GM12878 (cell line): ENCODE measurements around the gene POLD1. TPM values are rescaled to one million over a fixed set of nuclear protein-coding genes. Genes with fewer than 3 reads are reported as not detected.

ENCODE experiments used
- ATAC-seq: fragments of 200-7000 bp; cut with Tn5 transposase; 3 replicates; pipeline ENCODE4 v1.9.1; 2020; ENCODE audit warnings: mild to moderate bottlenecking, moderate library complexity
- BruUV-seq: library from RNA; stranded (reverse); fragments of 400-500 nt; replicated peaks from 2 replicates; lab custom pipeline; 2021; lab: Mats Ljungman, UMichigan
- CTCF ChIA-PET: fragments of 300-600 bp; sonication (Branson Sonifier 250); formaldehyde crosslinking; extraction: SDS; loops from one replicate; lab custom pipeline; 2021; ENCODE audit warnings: inconsistent platforms; lab: Yijun Ruan, JAX
- POLR2A ChIA-PET: fragments of 350-600 bp; formaldehyde crosslinking; extraction: SDS; loops from one replicate; lab custom pipeline; 2021; ENCODE audit warnings: inconsistent platforms; lab: Charles Lee
- RAD21 ChIA-PET: fragments of 300-600 bp; sonication (Branson Sonifier 250); formaldehyde crosslinking; loops from one replicate; lab custom pipeline; 2023; ENCODE audit warnings: antibody characterized with exemption; ENCODE audit not compliant: unreplicated experiment; lab: Charles Lee
- SMC1A ChIA-PET: fragments of 300-600 bp; sonication (Branson Sonifier 250); formaldehyde crosslinking; loops from one replicate; lab custom pipeline; 2023; ENCODE audit not compliant: unreplicated experiment, uncharacterized antibody; lab: Charles Lee
- DNase-seq: peaks from one replicate; pipeline ENCODE4 v3.0.0-alpha.2; 2011; ENCODE audit warnings: low read depth, low spot score
- FAIRE-seq: peaks from 3 replicates; lab custom pipeline; 2011; peaks lifted over from hg19 to GRCh38; lab: Jason Lieb, UNC
- H2AFZ ChIP-seq: 2 replicates; pipeline ENCODE4 v1.6.0; 2011; ENCODE audit warnings: low read depth, low read length, control low read depth; ENCODE audit not compliant: control insufficient read depth
- H3K27ac ChIP-seq: 2 replicates; pipeline ENCODE4 v1.5.1; 2011; ENCODE audit warnings: control low read depth; ENCODE audit not compliant: control insufficient read depth, insufficient read depth
- H3K27me3 ChIP-seq, 2 experiments: replicated peaks in 1 of 2; 2 replicates each; pipeline versions ENCODE4 v1.6.0 to v1.6.1; 2011; ENCODE audit warnings: low read length in 1 of 2; ENCODE audit not compliant: control insufficient read depth in 2 of 2, insufficient read depth in 2 of 2
- H3K36me3 ChIP-seq, 2 experiments: 2 replicates each; pipeline ENCODE4 v1.5.1; 2011; ENCODE audit warnings: low read length in 1 of 2; ENCODE audit not compliant: control insufficient read depth in 2 of 2, insufficient read depth in 2 of 2
- H3K4me1 ChIP-seq: 2 replicates; pipeline ENCODE4 v1.6.1; 2011; ENCODE audit warnings: mild to moderate bottlenecking, low read length, moderate library complexity, mixed read lengths; ENCODE audit not compliant: control insufficient read depth, insufficient read depth
- H3K4me2 ChIP-seq: 2 replicates; pipeline ENCODE4 v1.6.0; 2011; ENCODE audit warnings: control low read depth; ENCODE audit not compliant: control insufficient read depth, insufficient read depth
- H3K4me3 ChIP-seq: fragments of 200-600 bp; sonication (generic); 2 replicates; pipeline ENCODE4 v1.5.1; 2016
- H3K79me2 ChIP-seq: 2 replicates; pipeline ENCODE4 v1.6.0; 2011; ENCODE audit warnings: low read length; ENCODE audit not compliant: control insufficient read depth, insufficient read depth
- H3K9ac ChIP-seq: 2 replicates; pipeline ENCODE4 v1.8.0; 2011; ENCODE audit warnings: low read length, control low read depth, mixed read lengths; ENCODE audit not compliant: control insufficient read depth, insufficient read depth
- H3K9me3 ChIP-seq: replicated peaks from 3 replicates; pipeline ENCODE4 v1.5.1; 2011; ENCODE audit warnings: mild to moderate bottlenecking, low read length; ENCODE audit not compliant: control insufficient read depth, insufficient read depth
- H4K20me1 ChIP-seq: 2 replicates; pipeline ENCODE4 v1.6.0; 2011; ENCODE audit not compliant: control insufficient read depth, insufficient read depth
- CREB1 ChIP-seq: IDR thresholded peaks from 2 replicates; pipeline ENCODE4 v1.6.1; 2012; ENCODE audit warnings: low read depth, mild to moderate bottlenecking, inconsistent platforms
- RAD51 ChIP-seq: fragments of 450-650 bp; IDR thresholded peaks from 2 replicates; pipeline ENCODE4 v1.6.1; 2016; ENCODE audit warnings: moderate library complexity, mild to moderate bottlenecking, inconsistent platforms
- RB1 ChIP-seq: fragments of 450-650 bp; formaldehyde crosslinking; IDR thresholded peaks from 2 replicates; pipeline ENCODE4 v1.6.1; 2017; ENCODE audit warnings: mild to moderate bottlenecking, borderline replicate concordance
- SMARCA5 ChIP-seq: fragments of 450-650 bp; IDR thresholded peaks from 2 replicates; pipeline ENCODE4 v1.6.1; 2017; ENCODE audit warnings: mild to moderate bottlenecking
- SP1 ChIP-seq: IDR thresholded peaks from one replicate; pipeline ENCODE4 v1.6.1; 2011; ENCODE audit warnings: low read depth, low read length
- SPI1 ChIP-seq: IDR thresholded peaks from 2 replicates; pipeline ENCODE4 v1.6.1; 2011; ENCODE audit warnings: low read depth, mild to moderate bottlenecking, low read length, moderate library complexity, borderline replicate concordance; ENCODE audit not compliant: insufficient read depth
- TAF1 ChIP-seq: IDR thresholded peaks from 2 replicates; pipeline ENCODE4 v1.6.1; 2011; ENCODE audit warnings: mild to moderate bottlenecking, low read depth, low read length, borderline replicate concordance
- WGBS: methylation state at CpG from one replicate; pipeline ENCODE4 v1.1.6; 2016; ENCODE audit warnings: low lambda C conversion rate; ENCODE audit not compliant: insufficient replicate concordance, insufficient coverage; ENCODE audit errors: missing lambda C conversion rate; 5-methylcytosine and 5-hydroxymethylcytosine counted together
- in situ Hi-C: fragments of 300-500 bp; cut with MboI; formaldehyde crosslinking; loops from 9 replicates; pipeline ENCODE4 v1.14.3; 2018; ENCODE audit warnings: mixed read lengths
- intact Hi-C: fragments of 100-400 bp; cut with micrococcal nuclease; formaldehyde crosslinking; loops from one replicate; pipeline ENCODE4 v1.14.2; 2022; ENCODE audit not compliant: unreplicated experiment
- polyA plus RNA-seq, 11 experiments: library from polyadenylated mRNA; depleted of rRNA in 4 of 11; unstranded in 6 of 11; stranded (reverse) in 5 of 11; fragments of >200 nt; fragmentation: Nextera tagmentation in 4 of 11; fragmentation: Illumina TruSeq in 1 of 11; extraction: Ambion mirVana in 4 of 11; extraction: Trizol in 1 of 11; gene quantifications; 1 replicate in 1 of 11; 2 replicates in 10 of 11; pipeline versions ENCODE4 v1.2.1 to v1.2.3, GENCODE V29; 2011 to 2016; ENCODE audit warnings: inconsistent platforms in 2 of 11, missing spikeins in 2 of 11, low read depth in 1 of 11
- total RNA-seq, 4 experiments: library from RNA; depleted of rRNA in 3 of 4; stranded (reverse); fragments of >200 nt in 3 of 4; fragmentation: Illumina TruSeq in 1 of 4; extraction: Trizol in 1 of 4; gene quantifications; 2 replicates each; pipeline versions ENCODE4 v1.2.1 to v1.2.3, GENCODE V29; 2013 to 2021
- TF ChIP-seq, protein P1 (sequence below): IDR thresholded peaks from 2 replicates; pipeline ENCODE4 v1.6.1; 2011; ENCODE audit warnings: mild to moderate bottlenecking, low read depth, low read length, moderate library complexity; ENCODE audit not compliant: insufficient replicate concordance
- TF ChIP-seq, protein P2 (sequence below): fragments of 450-650 bp; IDR thresholded peaks from 2 replicates; pipeline ENCODE4 v1.6.1; 2017; ENCODE audit warnings: low read depth, mild to moderate bottlenecking, moderate library complexity
- TF ChIP-seq, protein P3 (sequence below): IDR thresholded peaks from 2 replicates; pipeline ENCODE4 v1.6.1; 2012; ENCODE audit warnings: low read depth, low read length, improper control_type of control experiment
- TF ChIP-seq, protein P4 (sequence below): fragments of 450-650 bp; IDR thresholded peaks from 2 replicates; pipeline ENCODE4 v1.6.1; 2017; ENCODE audit warnings: mild to moderate bottlenecking, moderate library complexity

POLD1 gene
- total and polyA plus RNA-seq, 10 of the 15 experiments (the other 5 are each of a cell fraction or from before 2014, with no cell fraction given), result 0.76 to 165 (median 63.4) TPM

DNA sequence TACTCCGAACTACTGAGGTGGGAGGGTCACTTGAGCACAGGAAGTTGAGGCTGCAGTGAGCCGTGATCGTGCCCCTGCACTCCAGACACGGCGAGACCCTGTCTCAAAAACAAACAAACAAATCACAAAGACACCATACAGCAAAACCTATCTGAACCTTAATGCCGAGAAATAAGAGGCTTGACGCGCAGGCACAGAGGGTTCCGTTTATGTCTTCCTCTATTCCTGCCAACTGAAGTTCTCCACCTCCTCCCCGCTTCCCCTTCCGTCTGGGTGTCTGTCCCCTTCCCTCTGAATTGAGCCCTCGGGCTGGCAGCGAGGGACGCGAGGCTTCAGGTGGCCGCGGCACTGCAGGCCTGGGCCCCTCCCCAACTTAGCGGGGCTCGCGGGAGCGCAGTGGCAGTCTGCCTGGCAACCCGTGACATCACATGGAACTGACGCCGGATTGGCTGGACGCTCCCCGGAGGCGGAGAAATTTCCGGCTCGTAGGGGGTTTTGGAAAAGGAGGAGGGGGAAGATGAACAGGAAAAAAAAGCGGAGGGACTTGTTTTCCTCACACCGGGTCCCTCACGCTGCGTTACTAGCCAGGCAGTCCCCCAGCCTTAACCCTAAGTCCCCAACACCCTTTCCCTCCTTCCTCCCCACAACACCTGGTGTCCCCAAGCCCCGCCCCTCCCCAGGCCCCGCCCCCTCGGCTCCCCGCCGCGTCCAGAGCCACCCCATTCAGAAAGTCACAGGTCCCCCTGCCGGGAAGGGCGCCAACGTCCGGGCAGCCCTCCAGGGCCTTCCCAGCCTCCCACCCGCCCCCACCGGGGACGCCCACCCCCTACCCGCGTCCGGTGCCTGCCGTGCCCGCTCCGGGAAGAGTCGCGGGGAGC lies 47.4 kb downstream of the POLD1 start:
- POLR2A ChIA-PET, result interaction anchor here (0.7 to 4.2 kb wide), 7 partner anchors 11 to 74 kb away, joined by 3 to 26 read pairs (median 4); partner anchors contain the start of genes NR1H2 and SPIB
- in situ Hi-C loops, result no loop called here
- TF ChIP-seq, protein P1, sequence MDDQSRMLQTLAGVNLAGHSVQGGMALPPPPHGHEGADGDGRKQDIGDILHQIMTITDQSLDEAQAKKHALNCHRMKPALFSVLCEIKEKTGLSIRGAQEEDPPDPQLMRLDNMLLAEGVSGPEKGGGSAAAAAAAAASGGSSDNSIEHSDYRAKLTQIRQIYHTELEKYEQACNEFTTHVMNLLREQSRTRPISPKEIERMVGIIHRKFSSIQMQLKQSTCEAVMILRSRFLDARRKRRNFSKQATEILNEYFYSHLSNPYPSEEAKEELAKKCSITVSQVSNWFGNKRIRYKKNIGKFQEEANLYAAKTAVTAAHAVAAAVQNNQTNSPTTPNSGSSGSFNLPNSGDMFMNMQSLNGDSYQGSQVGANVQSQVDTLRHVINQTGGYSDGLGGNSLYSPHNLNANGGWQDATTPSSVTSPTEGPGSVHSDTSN, result peak; percentile 1
- TF ChIP-seq RB1, result 0 out of 2 replicates have a peak, but pooled peaks have one; percentile 61
- TF ChIP-seq, protein P2, sequence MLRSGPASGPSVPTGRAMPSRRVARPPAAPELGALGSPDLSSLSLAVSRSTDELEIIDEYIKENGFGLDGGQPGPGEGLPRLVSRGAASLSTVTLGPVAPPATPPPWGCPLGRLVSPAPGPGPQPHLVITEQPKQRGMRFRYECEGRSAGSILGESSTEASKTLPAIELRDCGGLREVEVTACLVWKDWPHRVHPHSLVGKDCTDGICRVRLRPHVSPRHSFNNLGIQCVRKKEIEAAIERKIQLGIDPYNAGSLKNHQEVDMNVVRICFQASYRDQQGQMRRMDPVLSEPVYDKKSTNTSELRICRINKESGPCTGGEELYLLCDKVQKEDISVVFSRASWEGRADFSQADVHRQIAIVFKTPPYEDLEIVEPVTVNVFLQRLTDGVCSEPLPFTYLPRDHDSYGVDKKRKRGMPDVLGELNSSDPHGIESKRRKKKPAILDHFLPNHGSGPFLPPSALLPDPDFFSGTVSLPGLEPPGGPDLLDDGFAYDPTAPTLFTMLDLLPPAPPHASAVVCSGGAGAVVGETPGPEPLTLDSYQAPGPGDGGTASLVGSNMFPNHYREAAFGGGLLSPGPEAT, result 0 out of 2 replicates have a peak, but pooled peaks have one; percentile 26
- peak; percentile 97 for TF ChIP-seq CREB1
- TF ChIP-seq TAF1, result peak; percentile 3; the same call in 1 of the 2 replicates
- TF ChIP-seq SPI1, result 0 out of 2 replicates have a peak, but pooled peaks have one; percentile 1
- TF ChIP-seq, protein P3, sequence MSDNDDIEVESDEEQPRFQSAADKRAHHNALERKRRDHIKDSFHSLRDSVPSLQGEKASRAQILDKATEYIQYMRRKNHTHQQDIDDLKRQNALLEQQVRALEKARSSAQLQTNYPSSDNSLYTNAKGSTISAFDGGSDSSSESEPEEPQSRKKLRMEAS, result no peak
- TF ChIP-seq SMARCA5, result peak; percentile 57
- TF ChIP-seq, protein P4, sequence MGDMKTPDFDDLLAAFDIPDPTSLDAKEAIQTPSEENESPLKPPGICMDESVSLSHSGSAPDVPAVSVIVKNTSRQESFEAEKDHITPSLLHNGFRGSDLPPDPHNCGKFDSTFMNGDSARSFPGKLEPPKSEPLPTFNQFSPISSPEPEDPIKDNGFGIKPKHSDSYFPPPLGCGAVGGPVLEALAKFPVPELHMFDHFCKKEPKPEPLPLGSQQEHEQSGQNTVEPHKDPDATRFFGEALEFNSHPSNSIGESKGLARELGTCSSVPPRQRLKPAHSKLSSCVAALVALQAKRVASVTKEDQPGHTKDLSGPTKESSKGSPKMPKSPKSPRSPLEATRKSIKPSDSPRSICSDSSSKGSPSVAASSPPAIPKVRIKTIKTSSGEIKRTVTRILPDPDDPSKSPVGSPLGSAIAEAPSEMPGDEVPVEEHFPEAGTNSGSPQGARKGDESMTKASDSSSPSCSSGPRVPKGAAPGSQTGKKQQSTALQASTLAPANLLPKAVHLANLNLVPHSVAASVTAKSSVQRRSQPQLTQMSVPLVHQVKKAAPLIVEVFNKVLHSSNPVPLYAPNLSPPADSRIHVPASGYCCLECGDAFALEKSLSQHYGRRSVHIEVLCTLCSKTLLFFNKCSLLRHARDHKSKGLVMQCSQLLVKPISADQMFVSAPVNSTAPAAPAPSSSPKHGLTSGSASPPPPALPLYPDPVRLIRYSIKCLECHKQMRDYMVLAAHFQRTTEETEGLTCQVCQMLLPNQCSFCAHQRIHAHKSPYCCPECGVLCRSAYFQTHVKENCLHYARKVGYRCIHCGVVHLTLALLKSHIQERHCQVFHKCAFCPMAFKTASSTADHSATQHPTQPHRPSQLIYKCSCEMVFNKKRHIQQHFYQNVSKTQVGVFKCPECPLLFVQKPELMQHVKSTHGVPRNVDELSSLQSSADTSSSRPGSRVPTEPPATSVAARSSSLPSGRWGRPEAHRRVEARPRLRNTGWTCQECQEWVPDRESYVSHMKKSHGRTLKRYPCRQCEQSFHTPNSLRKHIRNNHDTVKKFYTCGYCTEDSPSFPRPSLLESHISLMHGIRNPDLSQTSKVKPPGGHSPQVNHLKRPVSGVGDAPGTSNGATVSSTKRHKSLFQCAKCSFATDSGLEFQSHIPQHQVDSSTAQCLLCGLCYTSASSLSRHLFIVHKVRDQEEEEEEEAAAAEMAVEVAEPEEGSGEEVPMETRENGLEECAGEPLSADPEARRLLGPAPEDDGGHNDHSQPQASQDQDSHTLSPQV, result no peak
- TF ChIP-seq RAD51, result no peak
- peak; percentile 52 for TF ChIP-seq SP1

More for the DNA sequence above, 47.4 kb downstream of the POLD1 start:
- ChIA-PET CTCF (interaction anchor here (0.6 to 1.7 kb wide), 6 partner anchors 9 to 74 kb away, joined by 3 to 9 read pairs (median 4); partner anchors contain the start of gene NAPSA), SMC1A (interaction anchor here (0.8 to 1.6 kb wide), 9 partner anchors 9 to 967 kb away, joined by 3 to 5 read pairs (median 3); no protein-coding TSS in a partner anchor), RAD21 (interaction anchor here (0.6 to 2.3 kb wide), 8 partner anchors 13 to 75 kb away, joined by 3 to 7 read pairs (median 3); partner anchors contain the start of genes NR1H2 and SPIB)
- Histone ChIP-seq H4K20me1 (no peaks in the 10 kb centered on the region), H2AFZ (peak overlapping the region; percentile 90), H3K9ac (peak overlapping the region; percentile 77), H3K4me1 (peaks cover 58% of the 10 kb centered on the region), H3K27me3 (peaks cover 0 to under 1% of the 10 kb centered on the region in 2 experiments; a peak in 1 of 4 replicates), H3K36me3 (no peaks in the 10 kb centered on the region; a peak in 1 of 4 replicates), H3K9me3 (no peaks in the 10 kb centered on the region), H3K27ac (peak overlapping the region; percentile 82), H3K4me2 (peak overlapping the region; percentile 100), H3K4me3 (peak overlapping the region; percentile 57; the same call in 1 of the 2 replicates), H3K79me2 (no peaks in the 10 kb centered on the region)
- ATAC-seq, result peak; percentile 86
- FAIRE-seq, result peak; percentile 66
- under 1% methylated on average over 33 of the region's 54 CpGs for WGBS
- intact Hi-C loops, result loop anchor here (2.0 to 5.0 kb wide), 3 partner anchors 13 to 84 kb away; partner anchors contain the start of gene SPIB
- peak; percentile 61 for DNase-seq
- TSS peak; percentile 97 for BruUV-seq
